ENCODE results near the gene USH2A.

- TF ChIP-seq ZBTB7A (IDR thresholded peaks at IDR 0.05; ENCODE audit: low read depth) (no peak), YY1 (IDR thresholded peaks at IDR 0.05; ENCODE audit: low read depth) (no peak), EP300 (IDR thresholded peaks at IDR 0.05; ENCODE audit: borderline replicate concordance) (no peak), TAF1 (IDR thresholded peaks at IDR 0.05; ENCODE audit: low read depth) (no peak), TEAD4 (IDR thresholded peaks at IDR 0.05) (no peak), FOXM1 (IDR thresholded peaks at IDR 0.05; ENCODE audit: borderline replicate concordance, low read depth) (no peak), NFIC (IDR thresholded peaks at IDR 0.05) (no peak), CEBPB (IDR thresholded peaks at IDR 0.05) (no peak), MAX (IDR thresholded peaks at IDR 0.05) (no peak), TCF12 (IDR thresholded peaks at IDR 0.05; ENCODE audit: low read depth) (no peak), RAD21 (IDR thresholded peaks at IDR 0.05; ENCODE audit: low read depth) (no peak), REST (IDR thresholded peaks at IDR 0.05; ENCODE audit: low read depth) (no peak), EGR1 (IDR thresholded peaks at IDR 0.05) (no peak)
- TF ChIP-seq, protein P1, sequence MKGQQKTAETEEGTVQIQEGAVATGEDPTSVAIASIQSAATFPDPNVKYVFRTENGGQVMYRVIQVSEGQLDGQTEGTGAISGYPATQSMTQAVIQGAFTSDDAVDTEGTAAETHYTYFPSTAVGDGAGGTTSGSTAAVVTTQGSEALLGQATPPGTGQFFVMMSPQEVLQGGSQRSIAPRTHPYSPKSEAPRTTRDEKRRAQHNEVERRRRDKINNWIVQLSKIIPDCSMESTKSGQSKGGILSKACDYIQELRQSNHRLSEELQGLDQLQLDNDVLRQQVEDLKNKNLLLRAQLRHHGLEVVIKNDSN (IDR thresholded peaks at IDR 0.05) = no peak
Measured at GRCh38 chr1:216090556-216090955, 332.7 kb downstream of the USH2A start.
